ENCODE results near the gene CDC42EP5.
A peak's percentile ranks its signal among the peaks of the same experiment; 100 is the strongest.
"Not testable (repeated sequence)": the region's sequence is repeated elsewhere in the genome, so short reads cannot be mapped to it uniquely, and the experiment has no call there.

Gene CDC42EP5

GRCh38 chr19:54493967-54494585 lies 21.0 kb upstream of the CDC42EP5 start:
- H3K27ac ChIP-seq (replicated peaks): no peak overlapping the region
- DNase-seq (ENCODE audit: low read depth in 1 of 2, low spot score in 1 of 2): no peak
- TF ChIP-seq GABPA (IDR thresholded peaks at IDR 0.05; ENCODE audit: low read depth) (no peak), SPI1 (IDR thresholded peaks at IDR 0.05; ENCODE audit: borderline replicate concordance, low read depth) (no peak), REST (IDR thresholded peaks at IDR 0.05; ENCODE audit: insufficient replicate concordance, low read depth) (no peak), CTCF (IDR thresholded peaks at IDR 0.05; ENCODE audit: insufficient read depth, low read length) (no peak), POLR2AphosphoS5 (IDR thresholded peaks at IDR 0.05; ENCODE audit: low read depth) (no peak)
- H3K27me3 ChIP-seq (ENCODE audit: insufficient read depth, poor library complexity, severe bottlenecking): peaks cover 9% of the 10 kb centered on the region
- no peak overlapping the region for H3K4me3 ChIP-seq (replicated peaks; ENCODE audit: insufficient read depth, low read length)

- H3K4me3 ChIP-seq (replicated peaks; ENCODE audit: insufficient read depth, low read length); H3K27ac ChIP-seq (replicated peaks); DNase-seq (ENCODE audit: low read depth in 1 of 2, low spot score in 1 of 2): not testable (repeated sequence)
- H3K27me3 ChIP-seq (ENCODE audit: insufficient read depth, poor library complexity, severe bottlenecking): peaks cover 11% of the 10 kb centered on the region
Measured at GRCh38 chr19:54493056-54493455, 20.0 kb upstream of the CDC42EP5 start.

- H3K27ac ChIP-seq (replicated peaks): no peak overlapping the region
- TF ChIP-seq REST (IDR thresholded peaks at IDR 0.05; ENCODE audit: insufficient replicate concordance, low read depth): no peak
- TF ChIP-seq SPI1 (IDR thresholded peaks at IDR 0.05; ENCODE audit: borderline replicate concordance, low read depth): no peak
- TF ChIP-seq POLR2AphosphoS5 (IDR thresholded peaks at IDR 0.05; ENCODE audit: low read depth): no peak
- no peak for TF ChIP-seq CTCF (IDR thresholded peaks at IDR 0.05; ENCODE audit: insufficient read depth, low read length)
- no peak for TF ChIP-seq GABPA (IDR thresholded peaks at IDR 0.05; ENCODE audit: low read depth)
- H3K27me3 ChIP-seq (ENCODE audit: insufficient read depth, poor library complexity, severe bottlenecking): peaks cover 11% of the 10 kb centered on the region
- H3K4me3 ChIP-seq (replicated peaks; ENCODE audit: insufficient read depth, low read length): no peak overlapping the region
- peak in 1 of 2 experiments; percentile 21 for DNase-seq (ENCODE audit: low read depth in 1 of 2, low spot score in 1 of 2)
Measured at GRCh38 chr19:54492568-54492967, 19.5 kb upstream of the CDC42EP5 start.

- Histone ChIP-seq H3K27me3 (ENCODE audit: insufficient read depth, poor library complexity, severe bottlenecking) (peaks cover 16% of the 10 kb centered on the region), H3K27ac (replicated peaks) (no peak overlapping the region), H3K4me3 (replicated peaks; ENCODE audit: insufficient read depth, low read length) (no peak overlapping the region)
- no peak for DNase-seq (ENCODE audit: low read depth in 1 of 2, low spot score in 1 of 2)
- no peak for TF ChIP-seq CTCF (IDR thresholded peaks at IDR 0.05; ENCODE audit: insufficient read depth, low read length)
- TF ChIP-seq SPI1 (IDR thresholded peaks at IDR 0.05; ENCODE audit: borderline replicate concordance, low read depth): no peak
- TF ChIP-seq GABPA (IDR thresholded peaks at IDR 0.05; ENCODE audit: low read depth): no peak
- no peak for TF ChIP-seq REST (IDR thresholded peaks at IDR 0.05; ENCODE audit: insufficient replicate concordance, low read depth)
- no peak for TF ChIP-seq POLR2AphosphoS5 (IDR thresholded peaks at IDR 0.05; ENCODE audit: low read depth)
Measured at GRCh38 chr19:54489766-54490165, 16.7 kb upstream of the CDC42EP5 start.

Data from HL-60 (cell line).